ENCODE data around the gene DLK1. TPM values are rescaled to one million over a fixed set of nuclear protein-coding genes. Genes with fewer than 3 reads are reported as not detected.

The DLK1 gene
- polyA plus RNA-seq, 1 experiment = 0.12 TPM

DNA sequence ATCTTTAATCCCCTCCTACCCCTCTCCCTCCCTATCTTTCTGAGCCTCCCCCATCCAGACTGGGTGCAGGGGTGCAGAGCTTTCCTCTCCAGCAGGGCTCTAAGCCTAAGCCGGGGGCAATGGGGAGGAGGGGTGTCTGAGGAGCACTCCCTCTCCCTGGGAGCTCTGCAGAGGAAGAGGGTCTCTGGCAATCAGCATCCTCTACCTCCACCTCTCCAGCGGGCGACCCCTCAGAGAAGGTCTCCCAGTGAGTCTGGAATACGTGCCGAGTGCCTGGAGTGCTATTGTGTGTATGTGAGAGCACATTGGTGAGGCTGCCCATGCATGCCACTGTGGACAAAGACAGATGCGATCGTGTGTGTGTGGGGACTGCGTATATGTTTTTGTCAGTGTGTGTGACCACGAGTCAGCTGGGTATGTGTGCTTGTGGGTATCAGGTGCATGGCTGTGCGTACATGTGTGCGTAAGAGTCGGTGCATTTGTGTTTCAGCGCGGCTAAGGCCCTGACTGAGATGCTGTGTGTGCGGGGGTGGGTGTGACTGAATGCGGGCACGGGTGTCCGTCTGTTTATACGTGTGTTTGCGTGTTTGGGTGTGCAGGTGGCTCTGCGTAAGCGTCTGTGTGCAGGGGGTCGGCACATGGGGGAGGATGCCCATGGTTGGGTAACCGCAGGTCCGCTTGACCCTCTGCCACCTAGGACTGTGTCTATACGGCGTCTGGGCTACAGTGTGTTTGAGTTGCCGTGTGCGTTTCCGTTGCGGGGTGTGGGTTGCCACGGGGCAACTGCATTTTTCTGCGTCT, 905 bp upstream of the DLK1 start:
- Histone ChIP-seq H3K4me3 (ENCODE audit: low read depth, low read length) (no peak overlapping the region), H3K27ac (ENCODE audit: low read depth, low read length) (no peak overlapping the region), H3K27me3 (ENCODE audit: control insufficient read depth, insufficient read depth, low read length) (peaks cover 88% of the 10 kb centered on the region), H3K9me3 (ENCODE audit: control insufficient read depth, insufficient read depth, low read length) (no peaks in the 10 kb centered on the region)
- TF ChIP-seq, protein P1, sequence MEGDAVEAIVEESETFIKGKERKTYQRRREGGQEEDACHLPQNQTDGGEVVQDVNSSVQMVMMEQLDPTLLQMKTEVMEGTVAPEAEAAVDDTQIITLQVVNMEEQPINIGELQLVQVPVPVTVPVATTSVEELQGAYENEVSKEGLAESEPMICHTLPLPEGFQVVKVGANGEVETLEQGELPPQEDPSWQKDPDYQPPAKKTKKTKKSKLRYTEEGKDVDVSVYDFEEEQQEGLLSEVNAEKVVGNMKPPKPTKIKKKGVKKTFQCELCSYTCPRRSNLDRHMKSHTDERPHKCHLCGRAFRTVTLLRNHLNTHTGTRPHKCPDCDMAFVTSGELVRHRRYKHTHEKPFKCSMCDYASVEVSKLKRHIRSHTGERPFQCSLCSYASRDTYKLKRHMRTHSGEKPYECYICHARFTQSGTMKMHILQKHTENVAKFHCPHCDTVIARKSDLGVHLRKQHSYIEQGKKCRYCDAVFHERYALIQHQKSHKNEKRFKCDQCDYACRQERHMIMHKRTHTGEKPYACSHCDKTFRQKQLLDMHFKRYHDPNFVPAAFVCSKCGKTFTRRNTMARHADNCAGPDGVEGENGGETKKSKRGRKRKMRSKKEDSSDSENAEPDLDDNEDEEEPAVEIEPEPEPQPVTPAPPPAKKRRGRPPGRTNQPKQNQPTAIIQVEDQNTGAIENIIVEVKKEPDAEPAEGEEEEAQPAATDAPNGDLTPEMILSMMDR (IDR thresholded peaks at IDR 0.05; ENCODE audit: low read depth, low read length) = no peak
- no peak for DNase-seq (ENCODE audit: low read depth, low spot score)
- ChIA-PET CTCF (no interaction called here), POLR2A (no interaction called here)

DNA sequence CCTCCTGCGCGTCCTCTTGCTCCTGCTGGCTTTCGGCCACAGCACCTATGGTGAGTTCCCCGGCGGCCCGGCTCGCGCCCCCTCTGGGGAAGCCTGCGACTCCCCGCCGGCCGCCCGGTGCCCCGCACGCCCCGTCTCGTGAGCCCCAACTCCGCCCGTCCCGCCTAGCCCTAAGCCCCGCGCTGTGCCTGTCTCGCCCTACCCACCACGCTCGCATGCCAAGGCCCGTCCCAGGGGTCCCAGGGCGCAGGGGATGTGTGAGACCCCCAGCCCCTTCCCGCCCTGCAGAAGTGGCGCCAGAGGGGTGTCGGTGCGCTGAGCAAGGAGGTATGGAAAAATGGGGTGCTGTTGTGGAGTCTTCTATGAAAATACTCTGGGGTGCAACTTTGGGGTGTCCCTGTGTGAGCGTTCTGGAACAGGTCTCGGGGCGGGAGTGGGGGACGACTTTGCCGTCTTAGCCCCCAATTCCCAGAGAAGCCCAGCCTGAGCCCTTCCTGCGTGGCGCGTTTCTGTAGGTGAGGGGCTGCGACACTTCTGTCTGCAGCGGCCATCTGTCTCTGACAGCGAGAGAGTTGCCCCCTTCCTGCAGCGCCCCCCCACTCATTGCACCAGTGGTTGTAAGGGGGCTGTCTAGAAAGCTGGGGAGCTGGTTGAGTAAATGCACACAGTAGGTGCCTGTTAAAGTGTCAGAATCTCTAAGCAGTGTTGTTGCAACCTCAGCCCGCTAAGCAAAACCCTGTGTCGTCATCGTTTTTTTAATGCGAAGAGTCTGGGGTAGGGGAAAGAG, 587 bp downstream of the DLK1 start:
- POLR2A ChIA-PET = interaction anchor here (0.6 kb wide), 1 partner anchor 42 kb away, joined by 6 read pairs; no protein-coding TSS in a partner anchor
- H3K27me3 ChIP-seq (ENCODE audit: control insufficient read depth, insufficient read depth, low read length) = peaks cover 89% of the 10 kb centered on the region

DNA sequence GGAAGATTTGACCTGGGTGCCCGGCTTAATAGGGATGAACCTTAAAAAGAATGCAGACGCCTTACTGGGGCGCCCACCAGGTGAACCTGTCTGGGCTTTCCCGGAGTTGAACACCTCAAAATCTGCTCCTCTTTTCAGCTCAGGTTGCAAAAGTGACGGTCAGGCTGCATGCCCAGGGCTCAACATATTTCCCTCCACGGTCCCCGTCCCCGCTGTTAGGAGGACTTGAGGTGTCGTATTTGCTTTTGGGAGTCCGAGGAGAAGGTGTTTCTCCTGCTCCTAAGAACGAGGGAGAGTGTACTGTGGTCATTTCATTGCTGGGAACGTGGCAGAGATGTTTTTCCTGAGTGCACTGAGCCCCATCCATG, 1.2 kb downstream of the DLK1 start:
- POLR2A ChIA-PET = interaction anchor here (0.6 kb wide), 1 partner anchor 43 kb away, joined by 6 read pairs; no protein-coding TSS in a partner anchor
- H3K9me3 ChIP-seq (ENCODE audit: control insufficient read depth, insufficient read depth, low read length) = no peaks in the 10 kb centered on the region; the same call in 1 of the 2 replicates
- CTCF ChIA-PET = no interaction called here
- no peak for DNase-seq (ENCODE audit: low read depth, low spot score)
- no peak overlapping the region for H3K27ac ChIP-seq (ENCODE audit: low read depth, low read length)
- H3K4me3 ChIP-seq (ENCODE audit: low read depth, low read length) = no peak overlapping the region
- H3K27me3 ChIP-seq (ENCODE audit: control insufficient read depth, insufficient read depth, low read length) = peaks cover 87% of the 10 kb centered on the region
- TF ChIP-seq, protein P1 (IDR thresholded peaks at IDR 0.05; ENCODE audit: low read depth, low read length) = no peak

More for the DNA sequence above, 587 bp downstream of the DLK1 start:
- Histone ChIP-seq H3K4me3 (ENCODE audit: low read depth, low read length) (no peak overlapping the region), H3K9me3 (ENCODE audit: control insufficient read depth, insufficient read depth, low read length) (no peaks in the 10 kb centered on the region; the same call in 1 of the 2 replicates), H3K27ac (ENCODE audit: low read depth, low read length) (no peak overlapping the region)
- TF ChIP-seq, protein P1 (IDR thresholded peaks at IDR 0.05; ENCODE audit: low read depth, low read length) = no peak
- DNase-seq (ENCODE audit: low read depth, low spot score) = no peak
- CTCF ChIA-PET = no interaction called here

DNA sequence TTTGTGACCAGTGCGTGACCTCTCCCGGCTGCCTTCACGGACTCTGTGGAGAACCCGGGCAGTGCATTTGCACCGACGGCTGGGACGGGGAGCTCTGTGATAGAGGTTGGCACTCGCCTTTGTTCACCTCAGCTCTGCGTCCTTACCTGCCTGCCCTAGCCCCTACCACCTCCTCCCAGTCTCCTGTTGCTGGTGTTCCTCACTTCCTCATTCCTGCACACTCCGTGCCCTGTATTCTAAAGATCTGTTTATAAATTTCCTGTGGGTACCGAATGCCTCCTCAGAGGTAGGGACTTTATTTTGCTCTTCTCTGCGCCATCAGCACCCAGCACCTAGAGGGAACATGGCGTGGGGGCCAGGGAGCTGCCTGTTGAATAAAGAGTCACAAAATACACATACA, 2.3 kb downstream of the DLK1 start:
- Histone ChIP-seq H3K27ac (ENCODE audit: low read depth, low read length) (no peak overlapping the region), H3K9me3 (ENCODE audit: control insufficient read depth, insufficient read depth, low read length) (no peaks in the 10 kb centered on the region; the same call in 1 of the 2 replicates), H3K27me3 (ENCODE audit: control insufficient read depth, insufficient read depth, low read length) (peaks cover 76% of the 10 kb centered on the region), H3K4me3 (ENCODE audit: low read depth, low read length) (no peak overlapping the region)
- TF ChIP-seq, protein P1 (IDR thresholded peaks at IDR 0.05; ENCODE audit: low read depth, low read length) = no peak
- POLR2A ChIA-PET = no interaction called here
- CTCF ChIA-PET = interaction anchor here (0.7 kb wide), 1 partner anchor 505 kb away, joined by 7 read pairs; no protein-coding TSS in a partner anchor
- no peak for DNase-seq (ENCODE audit: low read depth, low spot score)
